Caco-2 (cell line): ENCODE measurements around the gene SELENOO. TPM values are rescaled to one million over a fixed set of nuclear protein-coding genes. Genes with fewer than 3 reads are reported as not detected.

Experiments
- BruUV-seq: library from RNA; stranded (reverse); fragments of 400-500 nt; replicated peaks from 2 replicates; lab custom pipeline; 2021; lab: Mats Ljungman, UMichigan
- CTCF ChIA-PET: fragments of 300-600 bp; sonication (Branson Sonifier 250); formaldehyde crosslinking; loops from one replicate; lab custom pipeline; 2022; ENCODE audit warnings: antibody characterized with exemption; lab: Charles Lee
- POLR2A ChIA-PET: fragments of 300-600 bp; sonication (Branson Sonifier 250); formaldehyde crosslinking; loops from one replicate; lab custom pipeline; 2022; ENCODE audit warnings: antibody characterized with exemption; lab: Charles Lee
- DNase-seq, 2 experiments: peaks; one replicate each; pipeline versions ENCODE4 v3.0.0 to v3.0.0-alpha.2; 2020 to 2022
- H3K27me3 ChIP-seq: replicated peaks from 2 replicates; pipeline ENCODE4 v1.6.0; 2011; ENCODE audit warnings: low read length; ENCODE audit not compliant: control insufficient read depth, insufficient read depth
- H3K36me3 ChIP-seq: 2 replicates; pipeline ENCODE4 v1.5.1; 2011; ENCODE audit warnings: low read length; ENCODE audit not compliant: control insufficient read depth, insufficient read depth
- H3K4me1 ChIP-seq: fragments of 250-450 bp; sonication (Bioruptor Pico); 2 replicates; pipeline ENCODE4 v1.5.1; 2020; ENCODE audit warnings: mild to moderate bottlenecking
- H3K4me3 ChIP-seq: 2 replicates; pipeline ENCODE4 v1.5.1; 2011; ENCODE audit warnings: low read depth, mild to moderate bottlenecking, control low read depth, low read length
- H3K9me3 ChIP-seq: fragments of 250-450 bp; sonication (Bioruptor Pico); 2 replicates; pipeline ENCODE4 v1.5.1; 2020; ENCODE audit warnings: mild to moderate bottlenecking, moderate library complexity
- H3K27ac Mint-ChIP-seq: one replicate; pipeline ENCODE4 v1.8.0; 2022; ENCODE audit warnings: mixed read lengths; ENCODE audit not compliant: unreplicated experiment
- H3K27me3 Mint-ChIP-seq: one replicate; pipeline ENCODE4 v1.8.0; 2022; ENCODE audit warnings: mixed read lengths; ENCODE audit not compliant: insufficient read depth, unreplicated experiment
- H3K36me3 Mint-ChIP-seq: one replicate; pipeline ENCODE4 v1.8.0; 2022; ENCODE audit warnings: mild to moderate bottlenecking, mixed read lengths; ENCODE audit not compliant: insufficient read depth, unreplicated experiment
- H3K4me1 Mint-ChIP-seq: one replicate; pipeline ENCODE4 v1.8.0; 2022; ENCODE audit warnings: low read depth, mixed read lengths; ENCODE audit not compliant: unreplicated experiment
- H3K4me3 Mint-ChIP-seq: one replicate; pipeline ENCODE4 v1.8.0; 2022; ENCODE audit warnings: mild to moderate bottlenecking, moderate library complexity, mixed read lengths; ENCODE audit not compliant: unreplicated experiment
- H3K9me3 Mint-ChIP-seq: one replicate; pipeline ENCODE4 v1.8.0; 2022; ENCODE audit warnings: mixed read lengths; ENCODE audit not compliant: unreplicated experiment
- intact Hi-C: fragments of 100-400 bp; cut with micrococcal nuclease; formaldehyde crosslinking; loops from one replicate; pipeline ENCODE4 v1.10.0; 2022; ENCODE audit not compliant: unreplicated experiment
- total RNA-seq: library from RNA; stranded (reverse); gene quantifications from 2 replicates; pipeline ENCODE4 v1.2.3, GENCODE V29; 2022
- TF ChIP-seq, protein P1 (sequence below), 2 experiments: fragments of 200-600 bp in 1 of 2; IDR thresholded peaks; 1 replicate in 1 of 2; 2 replicates in 1 of 2; pipeline versions ENCODE4 v1.5.1 to v1.8.0; 2011 to 2022; ENCODE audit warnings: antibody characterized with exemption in 1 of 2, control low read depth in 1 of 2, inconsistent platforms in 1 of 2, low read depth in 1 of 2, low read length in 1 of 2, mild to moderate bottlenecking in 1 of 2, moderate library complexity in 1 of 2; ENCODE audit not compliant: insufficient read depth in 1 of 2, severe bottlenecking in 1 of 2, unreplicated experiment in 1 of 2

SELENOO gene
- total RNA-seq, 1 experiment from 2014 or later: 29.3 TPM

- TF ChIP-seq, protein P1, sequence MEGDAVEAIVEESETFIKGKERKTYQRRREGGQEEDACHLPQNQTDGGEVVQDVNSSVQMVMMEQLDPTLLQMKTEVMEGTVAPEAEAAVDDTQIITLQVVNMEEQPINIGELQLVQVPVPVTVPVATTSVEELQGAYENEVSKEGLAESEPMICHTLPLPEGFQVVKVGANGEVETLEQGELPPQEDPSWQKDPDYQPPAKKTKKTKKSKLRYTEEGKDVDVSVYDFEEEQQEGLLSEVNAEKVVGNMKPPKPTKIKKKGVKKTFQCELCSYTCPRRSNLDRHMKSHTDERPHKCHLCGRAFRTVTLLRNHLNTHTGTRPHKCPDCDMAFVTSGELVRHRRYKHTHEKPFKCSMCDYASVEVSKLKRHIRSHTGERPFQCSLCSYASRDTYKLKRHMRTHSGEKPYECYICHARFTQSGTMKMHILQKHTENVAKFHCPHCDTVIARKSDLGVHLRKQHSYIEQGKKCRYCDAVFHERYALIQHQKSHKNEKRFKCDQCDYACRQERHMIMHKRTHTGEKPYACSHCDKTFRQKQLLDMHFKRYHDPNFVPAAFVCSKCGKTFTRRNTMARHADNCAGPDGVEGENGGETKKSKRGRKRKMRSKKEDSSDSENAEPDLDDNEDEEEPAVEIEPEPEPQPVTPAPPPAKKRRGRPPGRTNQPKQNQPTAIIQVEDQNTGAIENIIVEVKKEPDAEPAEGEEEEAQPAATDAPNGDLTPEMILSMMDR (IDR thresholded peaks at IDR 0.05; ENCODE audit: insufficient read depth in 1 of 2, low read depth in 1 of 2, low read length in 1 of 2, severe bottlenecking in 1 of 2, unreplicated experiment in 1 of 2): no peak
- ChIA-PET POLR2A (no interaction called here), CTCF (no interaction called here)
- Histone ChIP-seq H3K4me1 (no peaks in the 10 kb centered on the region), H3K4me3 (no peak overlapping the region), H3K27me3 (no peaks in the 10 kb centered on the region), H3K9me3 (no peaks in the 10 kb centered on the region), H3K36me3 (no peaks in the 10 kb centered on the region; the same call in 1 of the 2 replicates)
- DNase-seq: no peak
- Mint-ChIP-seq H3K27ac (no peak overlapping the region), H3K27me3 (no peaks in the 10 kb centered on the region), H3K4me1 (peaks cover 8% of the 10 kb centered on the region), H3K36me3 (peaks cover 30% of the 10 kb centered on the region), H3K4me3 (no peak overlapping the region), H3K9me3 (no peaks in the 10 kb centered on the region)
- intact Hi-C loops: no loop called here
- no TSS peak for BruUV-seq
These were observed 37.9 kb downstream of the SELENOO start for GRCh38 chr22:50238755-50239154.

- peaks cover 8% of the 10 kb centered on the region for H3K4me1 ChIP-seq
- peaks cover 8% of the 10 kb centered on the region for H3K4me1 Mint-ChIP-seq
- H3K27me3 Mint-ChIP-seq: no peaks in the 10 kb centered on the region
- H3K9me3 ChIP-seq: no peaks in the 10 kb centered on the region
- H3K4me3 Mint-ChIP-seq: peak overlapping the region; percentile 76
- H3K36me3 ChIP-seq: peaks cover 2% of the 10 kb centered on the region; the same call in 1 of the 2 replicates
- H3K36me3 Mint-ChIP-seq: peaks cover 36% of the 10 kb centered on the region
- BruUV-seq: no TSS peak
- no peak for DNase-seq
- POLR2A ChIA-PET: no interaction called here
- H3K27me3 ChIP-seq: no peaks in the 10 kb centered on the region
- CTCF ChIA-PET: no interaction called here
- no peak overlapping the region for H3K4me3 ChIP-seq
- H3K27ac Mint-ChIP-seq: no peak overlapping the region
- H3K9me3 Mint-ChIP-seq: no peaks in the 10 kb centered on the region
- TF ChIP-seq, protein P1 (IDR thresholded peaks at IDR 0.05; ENCODE audit: insufficient read depth in 1 of 2, low read depth in 1 of 2, low read length in 1 of 2, severe bottlenecking in 1 of 2, unreplicated experiment in 1 of 2): no peak
- intact Hi-C loops: no loop called here
These were observed 41.7 kb downstream of the SELENOO start for GRCh38 chr22:50242406-50242949.

DNA sequence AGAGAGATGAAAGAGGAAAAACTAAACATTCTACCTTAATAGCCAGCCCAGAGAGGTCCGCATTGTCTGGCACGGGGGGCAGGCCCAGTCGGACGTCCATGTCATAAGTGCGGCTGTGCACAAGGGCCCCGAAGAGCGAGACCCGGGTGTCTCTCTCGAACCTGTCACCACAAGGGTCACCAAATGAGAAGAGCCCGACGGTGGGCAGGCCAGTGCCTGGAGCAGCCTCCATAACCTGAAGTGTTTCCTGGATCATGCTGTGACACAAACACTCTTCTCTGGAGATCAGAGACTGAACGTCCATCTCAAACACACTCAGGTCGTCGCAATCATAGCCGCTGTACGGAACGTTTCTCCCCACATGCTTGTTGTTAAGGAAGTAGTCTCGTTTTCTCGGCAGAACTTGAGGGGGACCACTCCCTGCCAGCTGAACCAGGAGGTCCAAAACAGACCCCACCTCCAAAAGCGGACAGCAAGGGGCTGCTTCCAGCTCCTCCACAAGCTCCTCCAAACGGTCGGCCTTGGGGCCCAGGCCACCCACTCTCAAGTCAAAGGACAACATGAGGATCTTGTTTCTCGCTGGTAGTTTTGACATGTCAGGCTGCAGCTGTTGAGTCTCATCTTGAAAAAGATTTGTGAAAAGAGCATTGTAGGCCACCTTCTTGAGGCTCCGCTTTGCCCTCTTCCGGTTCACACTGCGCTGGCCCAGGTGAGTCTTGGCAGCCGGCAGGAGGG is 43.0 kb downstream of the SELENOO start:
- peaks cover 43% of the 10 kb centered on the region for H3K36me3 Mint-ChIP-seq
- H3K9me3 ChIP-seq: no peaks in the 10 kb centered on the region
- TF ChIP-seq, protein P1 (IDR thresholded peaks at IDR 0.05; ENCODE audit: insufficient read depth in 1 of 2, low read depth in 1 of 2, low read length in 1 of 2, severe bottlenecking in 1 of 2, unreplicated experiment in 1 of 2): no peak
- CTCF ChIA-PET: interaction anchor here (0.6 to 2.5 kb wide), 2 partner anchors 98 to 128 kb away, joined by 3 to 8 read pairs; no protein-coding TSS in a partner anchor
- H3K27me3 ChIP-seq: no peaks in the 10 kb centered on the region
- H3K27me3 Mint-ChIP-seq: no peaks in the 10 kb centered on the region
- peaks cover 8% of the 10 kb centered on the region for H3K4me1 Mint-ChIP-seq
- no peak for DNase-seq
- intact Hi-C loops: no loop called here
- H3K27ac Mint-ChIP-seq: peak overlapping the region; percentile 87
- no peaks in the 10 kb centered on the region for H3K9me3 Mint-ChIP-seq
- peak overlapping the region; percentile 58 for H3K4me3 ChIP-seq
- no TSS peak for BruUV-seq
- peaks cover 8% of the 10 kb centered on the region for H3K4me1 ChIP-seq
- H3K36me3 ChIP-seq: peaks cover 7% of the 10 kb centered on the region; the same call in 1 of the 2 replicates
- peak overlapping the region; percentile 76 for H3K4me3 Mint-ChIP-seq
- POLR2A ChIA-PET: interaction anchor here (0.6 to 0.7 kb wide), 2 partner anchors 56 to 83 kb away, joined by 3 to 4 read pairs; no protein-coding TSS in a partner anchor
